Left lobe of liver (tissue), 2 donors: ENCODE measurements around the gene TANC1. TPM values are rescaled to one million over a fixed set of nuclear protein-coding genes. Genes with fewer than 3 reads are reported as not detected.
"Not testable (repeated sequence)": the region's sequence is repeated elsewhere in the genome, so short reads cannot be mapped to it uniquely, and the experiment has no call there.

Experiments
- ATAC-seq: fragments of 200-7000 bp; cut with Tn5 transposase; one replicate; pipeline ENCODE4 v1.9.1; 2020; ENCODE audit warnings: mild to moderate bottlenecking, moderate library complexity
- DNase-seq: peaks from one replicate; pipeline ENCODE4 v3.0.0-alpha.2; 2020; ENCODE audit warnings: low spot score
- total RNA-seq: library from RNA; stranded (reverse); gene quantifications from one replicate; pipeline ENCODE4 v1.2.1, GENCODE V29; 2021
- donor health status: DM: no; HTN: no; CAD: no; lungs with moderate emphysema.
- donor health status: DM: no; HTN: yes; CAD: no.

Gene TANC1
- total RNA-seq, 1 donor from 2014 or later: 5.0 TPM

- ATAC-seq (no peak), DNase-seq (no peak)
Observed at GRCh38 chr2:159134979-159135378, 166.5 kb downstream of the TANC1 start.

- DNase-seq (no peak), ATAC-seq (no peak)
Observed at GRCh38 chr2:159136391-159136790, 168.0 kb downstream of the TANC1 start.

GRCh38 chr2:159137511-159138241 is 169.2 kb downstream of the TANC1 start:
- DNase-seq: no peak
- no peak for ATAC-seq

GRCh38 chr2:159138642-159139182 is 170.3 kb downstream of the TANC1 start:
- no peak for ATAC-seq

GRCh38 chr2:159139216-159139933 is 170.9 kb downstream of the TANC1 start:
- ATAC-seq: no peak
- DNase-seq: no peak

More at GRCh38 chr2:159138642-159139182, 170.3 kb downstream of the TANC1 start:
- DNase-seq: no peak

- DNase-seq: no peak
- ATAC-seq: no peak
Observed at GRCh38 chr2:159140070-159140769, 171.8 kb downstream of the TANC1 start.

GRCh38 chr2:159140821-159141220 is 172.4 kb downstream of the TANC1 start:
- DNase-seq, ATAC-seq: not testable (repeated sequence)

GRCh38 chr2:159144776-159145614 is 176.6 kb downstream of the TANC1 start:
- ATAC-seq: peak; percentile 7
- no peak for DNase-seq

GRCh38 chr2:159145745-159146354 is 177.4 kb downstream of the TANC1 start:
- ATAC-seq (peak; percentile 69), DNase-seq (no peak)

- ATAC-seq (peak; percentile 47), DNase-seq (no peak)
Observed at GRCh38 chr2:159146996-159147666, 178.7 kb downstream of the TANC1 start.

- no peak for ATAC-seq
Observed at GRCh38 chr2:159147690-159148089, 179.2 kb downstream of the TANC1 start.

GRCh38 chr2:159148901-159149300 is 180.5 kb downstream of the TANC1 start:
- ATAC-seq (no peak), DNase-seq (no peak)

More at GRCh38 chr2:159147690-159148089, 179.2 kb downstream of the TANC1 start:
- DNase-seq: no peak

GRCh38 chr2:159149747-159150146 is 181.3 kb downstream of the TANC1 start:
- no peak for DNase-seq

GRCh38 chr2:159150280-159150746 is 181.9 kb downstream of the TANC1 start:
- no peak for DNase-seq
- ATAC-seq: no peak

More at GRCh38 chr2:159149747-159150146, 181.3 kb downstream of the TANC1 start:
- no peak for ATAC-seq

- ATAC-seq (peak; percentile 69), DNase-seq (no peak)
Observed at GRCh38 chr2:159151198-159152127, 183.0 kb downstream of the TANC1 start.

GRCh38 chr2:159152128-159152778 is 183.8 kb downstream of the TANC1 start:
- ATAC-seq (peak; percentile 56), DNase-seq (no peak)

GRCh38 chr2:159153063-159153462 is 184.6 kb downstream of the TANC1 start:
- DNase-seq (no peak), ATAC-seq (no peak)

- ATAC-seq (no peak), DNase-seq (no peak)
Observed at GRCh38 chr2:159153463-159153862, 185.0 kb downstream of the TANC1 start.
